ENCODE data around the gene FOXN3.
"Not testable (repeated sequence)": the region's sequence is repeated elsewhere in the genome, so short reads cannot be mapped to it uniquely, and the experiment has no call there.

The FOXN3 gene

DNA sequence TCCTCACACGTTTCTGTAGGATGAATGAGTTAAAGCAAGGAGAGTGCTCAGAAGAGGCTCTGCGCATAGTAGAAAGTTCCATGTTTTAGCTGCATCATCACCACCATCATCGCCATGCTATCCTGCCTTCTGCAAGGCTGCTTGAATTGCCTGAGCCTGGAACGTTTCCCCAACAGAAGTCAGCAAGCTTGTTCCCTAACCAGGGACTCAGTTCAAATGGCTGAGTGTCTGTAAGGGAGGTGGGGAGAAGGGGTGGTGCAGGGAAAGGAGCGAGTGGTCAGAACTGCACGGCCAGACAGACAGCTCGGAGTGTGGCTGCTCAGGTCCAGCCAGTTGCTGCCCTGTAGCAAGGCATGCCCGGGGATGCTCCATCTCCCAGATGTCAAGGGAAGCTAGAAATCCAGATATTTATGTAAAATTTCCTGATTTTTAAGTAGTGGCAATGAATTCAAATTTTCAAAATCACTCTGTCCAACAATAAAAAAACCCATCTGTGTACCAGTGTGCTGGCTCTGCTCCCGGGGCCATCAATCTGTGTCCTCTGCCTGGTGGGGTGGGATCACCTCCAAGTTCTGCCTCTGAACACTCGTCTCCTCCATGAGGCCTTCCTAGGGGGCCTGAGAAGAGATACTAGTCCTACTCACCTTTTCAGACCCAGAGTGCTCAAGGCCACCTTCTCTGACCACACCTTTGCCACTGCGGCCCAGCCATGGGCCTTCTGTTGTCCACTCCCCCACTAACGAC lies 162.7 kb downstream of the FOXN3 start:
- TF ChIP-seq MYC (IDR thresholded peaks at IDR 0.05; ENCODE audit: low read depth, low read length) (no peak), POLR2A (IDR thresholded peaks at IDR 0.05; ENCODE audit: extremely low read depth, insufficient read length) (no peak)
- TF ChIP-seq, protein P1, sequence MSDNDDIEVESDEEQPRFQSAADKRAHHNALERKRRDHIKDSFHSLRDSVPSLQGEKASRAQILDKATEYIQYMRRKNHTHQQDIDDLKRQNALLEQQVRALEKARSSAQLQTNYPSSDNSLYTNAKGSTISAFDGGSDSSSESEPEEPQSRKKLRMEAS (IDR thresholded peaks at IDR 0.05; ENCODE audit: low read depth, low read length): no peak
- TF ChIP-seq, protein P2, sequence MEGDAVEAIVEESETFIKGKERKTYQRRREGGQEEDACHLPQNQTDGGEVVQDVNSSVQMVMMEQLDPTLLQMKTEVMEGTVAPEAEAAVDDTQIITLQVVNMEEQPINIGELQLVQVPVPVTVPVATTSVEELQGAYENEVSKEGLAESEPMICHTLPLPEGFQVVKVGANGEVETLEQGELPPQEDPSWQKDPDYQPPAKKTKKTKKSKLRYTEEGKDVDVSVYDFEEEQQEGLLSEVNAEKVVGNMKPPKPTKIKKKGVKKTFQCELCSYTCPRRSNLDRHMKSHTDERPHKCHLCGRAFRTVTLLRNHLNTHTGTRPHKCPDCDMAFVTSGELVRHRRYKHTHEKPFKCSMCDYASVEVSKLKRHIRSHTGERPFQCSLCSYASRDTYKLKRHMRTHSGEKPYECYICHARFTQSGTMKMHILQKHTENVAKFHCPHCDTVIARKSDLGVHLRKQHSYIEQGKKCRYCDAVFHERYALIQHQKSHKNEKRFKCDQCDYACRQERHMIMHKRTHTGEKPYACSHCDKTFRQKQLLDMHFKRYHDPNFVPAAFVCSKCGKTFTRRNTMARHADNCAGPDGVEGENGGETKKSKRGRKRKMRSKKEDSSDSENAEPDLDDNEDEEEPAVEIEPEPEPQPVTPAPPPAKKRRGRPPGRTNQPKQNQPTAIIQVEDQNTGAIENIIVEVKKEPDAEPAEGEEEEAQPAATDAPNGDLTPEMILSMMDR (IDR thresholded peaks at IDR 0.05; ENCODE audit: low read depth, low read length): no peak
- H3K4me3 ChIP-seq (ENCODE audit: low read depth, low read length): no peak overlapping the region
- DNase-seq (ENCODE audit: low read depth): no peak

DNA sequence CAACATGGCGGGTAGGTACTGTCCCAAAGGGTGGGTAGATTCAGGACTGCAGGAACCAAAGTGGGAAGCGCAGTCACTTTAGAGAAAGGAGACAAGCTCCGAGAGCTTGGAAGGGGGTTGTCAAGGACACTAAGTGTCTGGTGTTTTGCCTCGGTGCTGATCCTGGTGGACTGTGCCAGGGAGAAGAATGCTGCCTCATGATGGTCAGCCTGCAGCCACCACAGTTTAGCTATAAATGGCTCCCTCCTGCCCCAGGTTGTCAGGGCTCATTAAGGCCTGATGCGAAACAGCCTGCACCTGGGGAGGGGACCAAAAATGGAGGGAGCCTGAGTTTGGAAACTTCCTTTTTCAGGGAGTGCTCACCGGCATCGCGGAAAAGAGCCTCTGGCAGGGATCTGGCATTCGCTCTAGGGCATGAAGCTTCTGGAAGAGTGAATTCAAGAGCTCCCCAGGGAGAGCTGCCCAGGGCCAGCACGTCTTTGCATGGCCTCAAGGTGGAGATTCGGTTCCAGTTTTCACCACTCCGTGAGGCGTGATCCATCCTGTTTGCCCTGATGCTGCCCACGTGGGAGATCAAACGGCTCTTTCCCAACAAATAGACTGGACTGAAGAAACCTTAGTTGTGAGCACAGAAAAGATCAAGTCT lies 164.0 kb downstream of the FOXN3 start:
- TF ChIP-seq, protein P1 (IDR thresholded peaks at IDR 0.05; ENCODE audit: low read depth, low read length): no peak
- TF ChIP-seq, protein P2 (IDR thresholded peaks at IDR 0.05; ENCODE audit: low read depth, low read length): no peak
- TF ChIP-seq POLR2A (IDR thresholded peaks at IDR 0.05; ENCODE audit: extremely low read depth, insufficient read length): no peak
- TF ChIP-seq MYC (IDR thresholded peaks at IDR 0.05; ENCODE audit: low read depth, low read length): no peak
- H3K4me3 ChIP-seq (ENCODE audit: low read depth, low read length): no peak overlapping the region
- DNase-seq (ENCODE audit: low read depth): peak; percentile 39

DNA sequence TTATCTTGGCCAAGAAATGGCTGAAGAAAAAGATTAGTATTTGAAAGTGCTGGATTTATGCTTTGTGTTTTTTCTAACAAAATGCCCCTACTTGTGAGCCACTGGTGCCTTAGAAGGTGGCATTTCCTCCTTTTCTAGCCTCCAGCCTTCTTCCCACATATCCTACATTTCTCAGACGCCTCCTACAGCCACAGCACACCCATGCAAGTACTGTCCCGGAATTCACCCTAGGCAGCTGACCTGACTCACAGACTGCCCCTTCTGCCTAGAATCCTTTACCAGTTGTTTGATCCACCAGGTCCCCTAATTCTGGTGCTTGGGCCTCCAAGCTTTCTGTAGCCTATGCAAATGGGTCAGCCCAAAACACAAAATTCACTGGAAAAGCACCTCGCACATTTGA lies 166.0 kb downstream of the FOXN3 start:
- no peak overlapping the region for H3K4me3 ChIP-seq (ENCODE audit: low read depth, low read length)
- TF ChIP-seq POLR2A (IDR thresholded peaks at IDR 0.05; ENCODE audit: extremely low read depth, insufficient read length): no peak
- no peak for DNase-seq (ENCODE audit: low read depth)

DNA sequence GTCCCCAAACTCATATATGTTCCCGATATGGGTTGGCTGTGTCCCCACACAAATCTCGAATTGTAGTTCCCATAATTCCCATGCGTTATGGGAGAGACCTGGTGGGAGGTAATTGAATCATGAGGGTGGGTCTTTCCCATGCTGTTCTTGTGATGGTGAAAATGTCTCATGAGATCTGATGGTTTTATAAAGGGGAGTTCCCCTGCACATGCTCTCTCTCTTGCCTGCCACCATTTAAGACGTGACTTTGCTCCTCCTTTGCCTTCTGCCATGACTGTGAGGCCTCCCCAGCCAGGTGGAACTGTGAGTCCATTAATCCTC lies 166.4 kb downstream of the FOXN3 start:
- not testable (repeated sequence) for H3K4me3 ChIP-seq (ENCODE audit: low read depth, low read length); DNase-seq (ENCODE audit: low read depth)

DNA sequence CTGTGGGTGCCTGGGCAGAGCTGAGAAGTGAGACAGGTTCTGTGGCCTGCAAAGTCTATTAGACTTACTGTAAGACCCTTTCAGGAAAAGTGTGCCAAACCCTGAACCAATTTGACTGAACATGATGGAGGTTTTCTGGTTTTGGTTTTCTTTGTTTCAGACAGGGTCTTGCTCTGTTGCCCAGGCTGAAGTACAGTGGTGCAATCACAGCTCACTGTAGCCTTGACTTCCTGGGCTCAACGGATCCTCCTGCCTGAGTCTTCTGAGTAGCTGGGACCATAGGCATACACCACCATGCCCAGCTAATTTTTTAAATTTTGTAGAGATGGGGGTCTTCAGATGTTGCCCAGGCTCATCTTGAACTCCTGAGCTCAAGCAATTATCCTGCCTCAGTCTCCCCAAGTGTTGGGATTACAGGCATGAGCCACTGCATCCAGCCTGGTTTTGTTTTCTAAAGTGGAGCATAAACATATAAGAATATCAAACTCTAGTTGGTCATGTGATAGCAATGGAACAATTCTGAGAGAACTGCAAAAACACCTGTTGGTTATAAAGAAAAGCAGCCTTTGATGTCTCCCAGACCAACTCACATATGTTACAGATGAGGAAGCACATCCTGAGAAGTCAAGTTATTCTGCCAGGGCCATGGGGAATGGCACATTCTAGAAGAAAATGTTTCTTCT lies 166.9 kb downstream of the FOXN3 start:
- no peak for TF ChIP-seq POLR2A (IDR thresholded peaks at IDR 0.05; ENCODE audit: extremely low read depth, insufficient read length)
- TF ChIP-seq, protein P2 (IDR thresholded peaks at IDR 0.05; ENCODE audit: low read depth, low read length): no peak
- TF ChIP-seq, protein P1 (IDR thresholded peaks at IDR 0.05; ENCODE audit: low read depth, low read length): no peak
- TF ChIP-seq MYC (IDR thresholded peaks at IDR 0.05; ENCODE audit: low read depth, low read length): no peak
- DNase-seq (ENCODE audit: low read depth): no peak
- H3K4me3 ChIP-seq (ENCODE audit: low read depth, low read length): no peak overlapping the region

DNA sequence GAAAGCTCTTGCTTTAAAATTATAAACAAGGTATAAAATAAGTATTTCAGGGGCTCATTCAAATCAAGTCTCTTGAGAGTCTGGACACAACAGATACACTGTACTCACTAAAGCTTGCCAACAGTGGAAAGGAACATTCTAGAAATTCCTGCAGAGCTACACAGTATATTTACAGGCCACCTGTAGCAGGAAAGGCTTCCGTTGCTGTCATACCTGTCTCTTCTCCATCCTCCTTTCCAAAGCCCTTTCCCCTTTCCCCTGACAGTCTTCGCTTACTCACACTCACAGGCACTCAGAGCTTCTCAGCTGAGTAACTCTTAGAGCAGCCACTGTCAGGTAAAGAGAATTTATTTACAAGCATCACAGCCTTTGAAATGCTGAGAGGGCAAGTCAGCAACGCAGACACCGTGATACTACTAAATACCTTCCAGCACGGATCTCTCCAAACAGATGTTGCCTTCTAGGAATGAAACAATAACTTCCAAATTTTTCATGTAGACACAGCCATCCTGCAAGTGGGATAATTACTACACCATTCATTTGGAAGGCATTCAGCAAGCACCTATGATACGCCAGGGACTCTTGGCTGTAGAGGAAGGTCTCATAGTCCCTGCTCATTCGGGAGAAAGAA lies 167.9 kb downstream of the FOXN3 start:
- no peak for DNase-seq (ENCODE audit: low read depth)
- H3K4me3 ChIP-seq (ENCODE audit: low read depth, low read length): no peak overlapping the region
- TF ChIP-seq, protein P1 (IDR thresholded peaks at IDR 0.05; ENCODE audit: low read depth, low read length): no peak
- TF ChIP-seq, protein P2 (IDR thresholded peaks at IDR 0.05; ENCODE audit: low read depth, low read length): no peak
- TF ChIP-seq MYC (IDR thresholded peaks at IDR 0.05; ENCODE audit: low read depth, low read length): no peak
- no peak for TF ChIP-seq POLR2A (IDR thresholded peaks at IDR 0.05; ENCODE audit: extremely low read depth, insufficient read length)
